Smooth muscle cell (in vitro differentiated cells): ENCODE data around the gene CSNK1A1. TPM values are rescaled to one million over a fixed set of nuclear protein-coding genes. Genes with fewer than 3 reads are reported as not detected.
A peak's percentile ranks its signal among the peaks of the same experiment; 100 is the strongest.
"Not testable (repeated sequence)": the region's sequence is repeated elsewhere in the genome, so short reads cannot be mapped to it uniquely, and the experiment has no call there.

ENCODE experiments used
- DNase-seq: peaks from one replicate; lab custom pipeline; 2025; ENCODE audit not compliant: unreplicated experiment; lab: John Stamatoyannopoulos, UW
- H2AFZ ChIP-seq: fragments of 200-600 bp; sonication (generic); 2 replicates; pipeline ENCODE4 v1.6.0; 2016; ENCODE audit warnings: antibody characterized with exemption, low read depth, mild to moderate bottlenecking
- H3F3A ChIP-seq: fragments of 200-600 bp; sonication (generic); 2 replicates; pipeline ENCODE4 v1.6.0; 2017; ENCODE audit warnings: antibody characterized with exemption, low read depth
- H3K27ac ChIP-seq: fragments of 200-600 bp; sonication (generic); 2 replicates; pipeline ENCODE4 v1.5.1; 2016; ENCODE audit warnings: low read depth, mild to moderate bottlenecking
- H3K27me3 ChIP-seq: fragments of 200-600 bp; sonication (generic); 2 replicates; pipeline ENCODE4 v1.6.1; 2016; ENCODE audit warnings: low read depth, mild to moderate bottlenecking
- H3K36me3 ChIP-seq: fragments of 200-600 bp; sonication (generic); 2 replicates; pipeline ENCODE4 v1.5.1; 2016; ENCODE audit warnings: low read depth
- H3K4me1 ChIP-seq: fragments of 200-600 bp; sonication (generic); 2 replicates; pipeline ENCODE4 v1.5.1; 2016; ENCODE audit warnings: low read depth
- H3K4me2 ChIP-seq: fragments of 200-600 bp; sonication (generic); 2 replicates; pipeline ENCODE4 v1.6.0; 2016; ENCODE audit warnings: mild to moderate bottlenecking
- H3K4me3 ChIP-seq: fragments of 200-600 bp; sonication (generic); 2 replicates; pipeline ENCODE4 v1.5.1; 2016; ENCODE audit warnings: mild to moderate bottlenecking
- H3K79me2 ChIP-seq: fragments of 200-600 bp; sonication (generic); 2 replicates; pipeline ENCODE4 v1.6.0; 2016; ENCODE audit warnings: low read depth, mild to moderate bottlenecking
- H3K9ac ChIP-seq: fragments of 200-600 bp; sonication (generic); 2 replicates; pipeline ENCODE4 v1.6.0; 2016; ENCODE audit warnings: low read depth
- H3K9me3 ChIP-seq: fragments of 200-600 bp; sonication (generic); replicated peaks from 2 replicates; pipeline ENCODE4 v1.5.1; 2016; ENCODE audit warnings: low read depth
- H4K20me1 ChIP-seq: fragments of 200-600 bp; sonication (generic); 2 replicates; pipeline ENCODE4 v1.6.0; 2016; ENCODE audit warnings: low read depth
- WGBS: methylation state at CpG from one replicate; pipeline ENCODE4 v1.1.7; 2016; ENCODE audit warnings: low lambda C conversion rate; 5-methylcytosine and 5-hydroxymethylcytosine counted together
- polyA plus RNA-seq: library from polyadenylated mRNA; unstranded; fragments of >200 nt; fragmentation: Nextera tagmentation; extraction: Ambion mirVana; gene quantifications from 2 replicates; pipeline ENCODE4 v1.2.1, GENCODE V29; 2016
- total RNA-seq: library from RNA; depleted of rRNA; stranded (reverse); fragments of >200 nt; gene quantifications from 2 replicates; pipeline ENCODE4 v1.2.3, GENCODE V29; 2014
- TF ChIP-seq, protein P1 (sequence below): fragments of 200-600 bp; sonication (generic); IDR thresholded peaks from 2 replicates; pipeline ENCODE4 v1.5.1; 2017; ENCODE audit warnings: borderline replicate concordance, mild to moderate bottlenecking, antibody characterized with exemption; ENCODE audit not compliant: insufficient read depth, poor library complexity, severe bottlenecking

CSNK1A1 gene
- total and polyA plus RNA-seq, 2 experiments from 2014 or later, result 129 to 294 TPM

- H4K20me1 ChIP-seq, result peaks cover 99% of the 10 kb centered on the region
- H3K9ac ChIP-seq, result no peak overlapping the region
- H3K4me3 ChIP-seq, result no peak overlapping the region
- peaks cover 99% of the 10 kb centered on the region for H3K79me2 ChIP-seq
- H3K9me3 ChIP-seq, result no peaks in the 10 kb centered on the region
- peaks cover 36% of the 10 kb centered on the region for H3K4me1 ChIP-seq
- H3K27me3 ChIP-seq, result no peaks in the 10 kb centered on the region
- DNase-seq, result no peak
- no peak overlapping the region for H2AFZ ChIP-seq
- WGBS, result 89% methylated on average over 6 of the region's 6 CpGs
- TF ChIP-seq, protein P1, sequence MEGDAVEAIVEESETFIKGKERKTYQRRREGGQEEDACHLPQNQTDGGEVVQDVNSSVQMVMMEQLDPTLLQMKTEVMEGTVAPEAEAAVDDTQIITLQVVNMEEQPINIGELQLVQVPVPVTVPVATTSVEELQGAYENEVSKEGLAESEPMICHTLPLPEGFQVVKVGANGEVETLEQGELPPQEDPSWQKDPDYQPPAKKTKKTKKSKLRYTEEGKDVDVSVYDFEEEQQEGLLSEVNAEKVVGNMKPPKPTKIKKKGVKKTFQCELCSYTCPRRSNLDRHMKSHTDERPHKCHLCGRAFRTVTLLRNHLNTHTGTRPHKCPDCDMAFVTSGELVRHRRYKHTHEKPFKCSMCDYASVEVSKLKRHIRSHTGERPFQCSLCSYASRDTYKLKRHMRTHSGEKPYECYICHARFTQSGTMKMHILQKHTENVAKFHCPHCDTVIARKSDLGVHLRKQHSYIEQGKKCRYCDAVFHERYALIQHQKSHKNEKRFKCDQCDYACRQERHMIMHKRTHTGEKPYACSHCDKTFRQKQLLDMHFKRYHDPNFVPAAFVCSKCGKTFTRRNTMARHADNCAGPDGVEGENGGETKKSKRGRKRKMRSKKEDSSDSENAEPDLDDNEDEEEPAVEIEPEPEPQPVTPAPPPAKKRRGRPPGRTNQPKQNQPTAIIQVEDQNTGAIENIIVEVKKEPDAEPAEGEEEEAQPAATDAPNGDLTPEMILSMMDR, result no peak
- H3K36me3 ChIP-seq, result peaks cover 12% of the 10 kb centered on the region
- no peak overlapping the region for H3K4me2 ChIP-seq
- peaks cover 8% of the 10 kb centered on the region for H3F3A ChIP-seq
- H3K27ac ChIP-seq, result peak overlapping the region; percentile 46
Observed at GRCh38 chr5:149541893-149542292, 9.3 kb downstream of the CSNK1A1 start.

DNA sequence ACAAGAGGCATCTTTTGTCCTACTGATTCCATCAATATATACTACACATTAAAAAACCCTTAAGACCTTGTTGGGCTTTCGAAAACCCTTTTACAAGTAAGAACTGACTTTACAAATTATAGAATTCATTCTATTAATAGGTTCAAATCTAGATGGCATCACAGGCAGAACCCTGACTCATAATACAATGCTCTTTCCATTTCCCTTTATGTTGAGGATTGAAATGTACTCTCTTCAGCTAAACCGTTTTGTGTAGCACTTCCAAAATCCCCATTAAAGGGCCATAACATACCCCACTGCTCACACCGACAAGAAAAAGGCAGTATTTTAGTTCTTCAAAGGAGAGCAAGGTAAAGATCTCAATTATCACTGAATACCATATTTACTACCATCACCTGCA, 11.2 kb downstream of the CSNK1A1 start:
- H3K9ac ChIP-seq, result no peak overlapping the region

GRCh38 chr5:149537374-149537975, 13.8 kb downstream of the CSNK1A1 start:
- Histone ChIP-seq H2AFZ (no peak overlapping the region), H3K4me2 (no peak overlapping the region), H3K9me3 (no peaks in the 10 kb centered on the region), H4K20me1 (peaks cover 99% of the 10 kb centered on the region), H3K27me3 (no peaks in the 10 kb centered on the region), H3K4me3 (no peak overlapping the region), H3K9ac (no peak overlapping the region), H3K79me2 (peaks cover 99% of the 10 kb centered on the region), H3F3A (peaks cover 7% of the 10 kb centered on the region), H3K4me1 (no peaks in the 10 kb centered on the region), H3K27ac (no peak overlapping the region), H3K36me3 (peaks cover 5% of the 10 kb centered on the region)
- TF ChIP-seq, protein P1, result no peak
- no peak for DNase-seq
- WGBS, result 73% methylated on average over 1 of the region's 1 CpG

More for the DNA sequence above, 11.2 kb downstream of the CSNK1A1 start:
- peak overlapping the region; percentile 48 for H3K27ac ChIP-seq
- no peak for DNase-seq
- peak overlapping the region; percentile 4 for H3K4me2 ChIP-seq
- H2AFZ ChIP-seq, result no peak overlapping the region
- no peaks in the 10 kb centered on the region for H3K9me3 ChIP-seq
- TF ChIP-seq, protein P1, result no peak
- peaks cover 99% of the 10 kb centered on the region for H4K20me1 ChIP-seq
- peaks cover 12% of the 10 kb centered on the region for H3F3A ChIP-seq
- H3K4me3 ChIP-seq, result no peak overlapping the region
- H3K36me3 ChIP-seq, result peaks cover 12% of the 10 kb centered on the region
- WGBS, result 90% methylated on average over 3 of the region's 3 CpGs
- no peaks in the 10 kb centered on the region for H3K27me3 ChIP-seq
- H3K79me2 ChIP-seq, result peaks cover 99% of the 10 kb centered on the region
- peaks cover 20% of the 10 kb centered on the region for H3K4me1 ChIP-seq

GRCh38 chr5:149535787-149536186, 15.5 kb downstream of the CSNK1A1 start:
- not testable (repeated sequence) for H3K4me3 ChIP-seq, DNase-seq, H3K4me1 ChIP-seq, H3F3A ChIP-seq, H3K9me3 ChIP-seq, H3K36me3 ChIP-seq, H3K4me2 ChIP-seq, H3K27me3 ChIP-seq, H2AFZ ChIP-seq, H3K9ac ChIP-seq
- WGBS, result 93% methylated on average over 6 of the region's 6 CpGs
- Histone ChIP-seq H3K79me2 (peaks cover 100% of the 10 kb centered on the region), H4K20me1 (peaks cover 100% of the 10 kb centered on the region), H3K27ac (peak overlapping the region; percentile 20)
